Measurements from ENCODE around the gene ZNF740. TPM values are rescaled to one million over a fixed set of nuclear protein-coding genes. Genes with fewer than 3 reads are reported as not detected.

Gene ZNF740
- total and polyA plus RNA-seq, 2 donors (not counting 1 experiment from before 2014, with no cell fraction given): 35.9 to 117 TPM

GRCh38 chr12:53186745-53187144 is 6.2 kb downstream of the ZNF740 start:
- WGBS (ENCODE audit: insufficient coverage): 89% methylated on average over 2 of the region's 4 CpGs

More at GRCh38 chr12:53186745-53187144, 6.2 kb downstream of the ZNF740 start:
- Histone ChIP-seq H3K36me3 (replicated peaks in 1 of 2; ENCODE audit: control extremely low read depth in 1 of 2, control insufficient read depth in 1 of 2, extremely low read depth in 1 of 2, insufficient read depth in 2 of 2, low read length in 1 of 2) (peaks cover 6 to 79% of the 10 kb centered on the region in 2 experiments), H4K20me1 (ENCODE audit: control insufficient read depth, insufficient read depth, low read length, poor library complexity, severe bottlenecking) (peaks cover 67% of the 10 kb centered on the region), H2AFZ (ENCODE audit: insufficient read depth, low read depth, low read length, poor library complexity, severe bottlenecking) (no peak overlapping the region), H3K4me3 (ENCODE audit: control extremely low read depth in 1 of 5, extremely low read depth in 1 of 5, insufficient read depth in 1 of 5, low read depth in 2 of 5, low read length in 4 of 5) (no peak overlapping the region), H3K4me2 (replicated peaks; ENCODE audit: low read depth, low read length, poor library complexity, severe bottlenecking) (no peak overlapping the region), H3K9ac (ENCODE audit: low read length) (no peak overlapping the region), H3K4me1 (ENCODE audit: control insufficient read depth in 2 of 2, insufficient read depth in 2 of 2, low read length in 2 of 2) (peaks cover 16 to 24% of the 10 kb centered on the region in 2 donors), H3K79me2 (ENCODE audit: control insufficient read depth, insufficient read depth, low read length) (peaks cover 31% of the 10 kb centered on the region), H3K27ac (ENCODE audit: low read length in 2 of 2) (no peak overlapping the region), H3K27me3 (replicated peaks in 1 of 4; ENCODE audit: control extremely low read depth in 1 of 4, control insufficient read depth in 3 of 4, insufficient read depth in 4 of 4, low read length in 3 of 4) (no peaks in the 10 kb centered on the region), H3K9me3 (ENCODE audit: control extremely low read depth in 1 of 3, control insufficient read depth in 2 of 3, insufficient read depth in 1 of 3, low read length in 2 of 3) (no peaks in the 10 kb centered on the region)
- DNase-seq: no peak
- CTCF ChIA-PET: interaction anchor here (0.5 to 7.7 kb wide), 13 partner anchors 10 to 121 kb away, joined by 3 to 84 read pairs (median 5); partner anchors contain the start of gene ESPL1
- ATAC-seq (ENCODE audit: low read depth): no peak
- POLR2A ChIA-PET: interaction anchor here (0.6 kb wide), 1 partner anchor 26 kb away, joined by 3 read pairs; no protein-coding TSS in a partner anchor
- H3K27ac Mint-ChIP-seq: no peak overlapping the region
- H3K4me3 Mint-ChIP-seq: no peak overlapping the region
- TF ChIP-seq CTCF (IDR thresholded peaks at IDR 0.05) (no peak), EZH2 (IDR thresholded peaks at IDR 0.05; ENCODE audit: borderline replicate concordance, insufficient read depth, low read depth, low read length, poor library complexity, severe bottlenecking) (no peak)
- intact Hi-C loops (cut with micrococcal nuclease): no loop called here
- no peaks in the 10 kb centered on the region for H3K9me3 Mint-ChIP-seq (ENCODE audit: insufficient read depth)
- no peaks in the 10 kb centered on the region for H3K27me3 Mint-ChIP-seq
- H3K4me1 Mint-ChIP-seq: peaks cover 41% of the 10 kb centered on the region

All from B cell (primary cell).